Activated CD8-positive, alpha-beta T cell treated with anti-CD3 and anti-CD28 coated beads, Interleukin-2, amount 10 ng/mL, durations not matched to agents 7 days and 5 days (primary cell): ENCODE measurements around the gene TPX2. TPM values are rescaled to one million over a fixed set of nuclear protein-coding genes. Genes with fewer than 3 reads are reported as not detected.

Source experiments
- ATAC-seq: fragments of 150-1000 bp; cut with Tn5 transposase; one replicate; pipeline ENCODE4 v1.10.0; 2021; ENCODE audit warnings: moderate library complexity
- CTCF ChIA-PET: fragments of 350-600 bp; sonication (Branson Sonifier 250); formaldehyde crosslinking; loops from one replicate; lab custom pipeline; 2021; ENCODE audit warnings: antibody characterized with exemption; lab: Charles Lee
- POLR2A ChIA-PET: fragments of 350-600 bp; sonication (Branson Sonifier 250); formaldehyde crosslinking; loops from one replicate; lab custom pipeline; 2021; ENCODE audit warnings: antibody characterized with exemption; lab: Charles Lee
- DNase-seq: peaks from one replicate; pipeline ENCODE4 v3.0.0-alpha.2; 2020
- H3K27ac Mint-ChIP-seq: one replicate; pipeline ENCODE4 v1.8.0; 2021; ENCODE audit warnings: mild to moderate bottlenecking, mixed read lengths
- H3K27me3 Mint-ChIP-seq: one replicate; pipeline ENCODE4 v1.8.0; 2021; ENCODE audit warnings: low read depth, mixed read lengths
- H3K36me3 Mint-ChIP-seq: one replicate; pipeline ENCODE4 v1.8.0; 2021; ENCODE audit warnings: low read depth, mixed read lengths
- H3K4me1 Mint-ChIP-seq: one replicate; pipeline ENCODE4 v1.8.0; 2021; ENCODE audit warnings: low read depth, mixed read lengths
- H3K4me3 Mint-ChIP-seq: one replicate; pipeline ENCODE4 v1.8.0; 2021; ENCODE audit warnings: mild to moderate bottlenecking, mixed read lengths
- H3K9me3 Mint-ChIP-seq: one replicate; pipeline ENCODE4 v1.8.0; 2022; ENCODE audit warnings: mixed read lengths; ENCODE audit not compliant: insufficient read depth
- total RNA-seq, 2 experiments: library from RNA; stranded (reverse); gene quantifications; one replicate each; pipeline ENCODE4 v1.2.3, GENCODE V29; 2021

The TPX2 gene
- total RNA-seq, 2 experiments from 2014 or later, result 172 to 174 TPM

DNA sequence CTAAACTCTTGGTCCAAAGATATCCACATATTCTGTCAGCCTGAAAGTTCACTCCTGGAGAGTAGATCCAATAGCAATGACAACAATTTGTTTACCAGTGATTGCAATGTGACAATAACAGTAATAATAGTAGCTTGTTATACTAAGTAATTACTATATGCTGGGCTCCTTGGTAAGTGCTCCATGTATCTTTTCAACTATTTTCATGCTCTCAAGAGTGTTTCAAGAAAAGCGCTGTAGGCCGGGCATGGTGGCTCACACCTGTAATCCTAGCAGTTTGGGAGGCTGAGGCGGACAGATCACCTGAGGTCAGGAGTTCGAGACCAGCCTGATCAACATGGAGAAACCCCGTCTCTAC is 31.9 kb upstream of the TPX2 start:
- ChIA-PET POLR2A (interaction anchor here (0.7 to 1.2 kb wide), 2 partner anchors 16 to 32 kb away, joined by 3 to 4 read pairs; no protein-coding TSS in a partner anchor), CTCF (interaction anchor here (1.1 to 3.7 kb wide), 5 partner anchors 9 to 94 kb away, joined by 3 to 27 read pairs (median 3); partner anchors contain the start of gene BCL2L1)
- Mint-ChIP-seq H3K36me3 (peaks cover 63% of the 10 kb centered on the region), H3K27me3 (no peaks in the 10 kb centered on the region), H3K4me1 (peaks cover 59% of the 10 kb centered on the region), H3K27ac (peak overlapping the region; percentile 32), H3K4me3 (no peak overlapping the region), H3K9me3 (no peaks in the 10 kb centered on the region)
- DNase-seq, result no peak
- no peak for ATAC-seq

DNA sequence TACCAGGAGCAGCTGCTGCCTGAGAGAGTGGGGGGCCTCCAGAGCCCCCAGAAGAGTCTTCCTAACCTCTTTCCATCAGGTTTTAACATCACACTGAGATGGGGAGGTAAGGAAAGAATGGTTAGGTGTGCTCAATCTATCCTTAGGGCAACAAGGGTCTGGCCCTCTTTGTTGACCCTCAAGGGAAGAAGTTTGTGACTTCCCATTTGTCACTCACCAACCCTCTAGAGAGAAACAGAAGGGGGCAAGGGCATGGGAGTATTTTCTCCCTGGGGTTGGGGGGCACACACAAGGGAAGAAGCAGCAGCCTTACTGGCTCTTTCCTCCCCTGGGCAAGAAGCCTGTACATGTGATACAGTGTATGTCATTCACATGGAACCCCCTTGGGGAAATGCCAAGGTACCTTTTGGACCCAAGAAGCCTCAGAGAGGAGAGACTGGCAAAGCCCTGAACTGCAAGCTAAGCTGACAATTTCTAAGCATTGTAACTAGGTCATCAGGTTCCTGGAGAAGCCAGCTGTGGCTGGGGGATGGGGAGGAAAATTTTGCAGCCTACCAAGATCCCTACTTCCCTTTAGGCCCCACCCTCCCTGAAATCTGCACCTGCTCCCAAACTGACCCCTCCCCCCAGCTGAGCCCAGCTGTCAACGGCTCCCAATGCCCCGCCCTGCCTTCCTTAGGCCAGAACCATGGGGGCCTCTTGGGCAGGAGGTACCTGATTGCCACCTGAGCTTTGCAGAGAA is 30.9 kb upstream of the TPX2 start:
- H3K4me1 Mint-ChIP-seq, result peaks cover 67% of the 10 kb centered on the region
- H3K9me3 Mint-ChIP-seq, result no peaks in the 10 kb centered on the region
- ChIA-PET CTCF (interaction anchor here (0.8 to 4.3 kb wide), 3 partner anchors 11 to 16 kb away, joined by 3 to 21 read pairs (median 4); no protein-coding TSS in a partner anchor), POLR2A (no interaction called here)
- no peak overlapping the region for H3K4me3 Mint-ChIP-seq
- no peaks in the 10 kb centered on the region for H3K27me3 Mint-ChIP-seq
- peaks cover 70% of the 10 kb centered on the region for H3K36me3 Mint-ChIP-seq
- DNase-seq (no peak), ATAC-seq (no peak)
- peak overlapping the region; percentile 63 for H3K27ac Mint-ChIP-seq

DNA sequence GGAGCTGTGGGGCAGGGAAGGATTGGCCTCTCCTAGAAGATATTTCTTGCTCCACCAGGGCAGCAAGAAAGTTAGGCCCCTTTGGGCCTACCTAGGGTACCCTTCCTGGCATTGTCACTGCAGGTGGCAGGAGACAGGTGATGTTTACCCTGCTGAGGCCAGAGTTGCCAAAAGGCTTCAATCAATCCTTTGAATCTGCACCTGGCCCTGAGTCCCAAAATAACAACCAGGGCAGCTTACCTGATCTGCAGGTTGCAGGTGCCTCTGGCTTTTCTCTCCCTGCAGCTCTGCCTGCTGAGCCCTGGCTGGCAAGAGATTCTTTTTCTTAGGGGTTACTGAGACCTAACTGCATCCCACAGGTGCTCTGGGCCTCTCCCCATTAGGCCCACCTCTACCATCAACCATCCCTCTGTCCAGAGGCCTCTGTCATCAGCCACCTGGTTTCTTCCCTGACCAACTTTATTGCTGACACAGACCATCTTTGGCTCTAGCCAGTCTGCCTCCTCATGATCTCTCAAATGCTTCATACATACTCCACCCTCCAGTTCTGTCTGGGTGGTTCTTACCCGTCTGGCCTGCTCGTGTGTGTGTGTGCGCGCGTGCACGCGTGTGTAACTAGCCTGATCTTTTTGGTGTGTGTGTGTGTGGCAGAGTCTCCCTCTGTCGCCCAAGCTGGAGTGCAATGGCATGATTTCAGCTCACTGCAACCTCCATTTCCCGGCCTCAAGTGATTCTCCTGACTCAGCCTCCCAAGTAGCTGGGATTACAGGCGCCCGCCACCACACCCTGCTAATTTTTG is 30.2 kb upstream of the TPX2 start:
- ATAC-seq (peak; percentile 32), DNase-seq (no peak)
- Mint-ChIP-seq H3K9me3 (no peaks in the 10 kb centered on the region), H3K4me3 (no peak overlapping the region), H3K4me1 (peaks cover 73% of the 10 kb centered on the region), H3K27me3 (no peaks in the 10 kb centered on the region), H3K27ac (peak overlapping the region; percentile 65), H3K36me3 (peaks cover 78% of the 10 kb centered on the region)
- POLR2A ChIA-PET, result no interaction called here
- CTCF ChIA-PET, result interaction anchor here (0.8 to 4.3 kb wide), 3 partner anchors 10 to 15 kb away, joined by 3 to 21 read pairs (median 4); no protein-coding TSS in a partner anchor

DNA sequence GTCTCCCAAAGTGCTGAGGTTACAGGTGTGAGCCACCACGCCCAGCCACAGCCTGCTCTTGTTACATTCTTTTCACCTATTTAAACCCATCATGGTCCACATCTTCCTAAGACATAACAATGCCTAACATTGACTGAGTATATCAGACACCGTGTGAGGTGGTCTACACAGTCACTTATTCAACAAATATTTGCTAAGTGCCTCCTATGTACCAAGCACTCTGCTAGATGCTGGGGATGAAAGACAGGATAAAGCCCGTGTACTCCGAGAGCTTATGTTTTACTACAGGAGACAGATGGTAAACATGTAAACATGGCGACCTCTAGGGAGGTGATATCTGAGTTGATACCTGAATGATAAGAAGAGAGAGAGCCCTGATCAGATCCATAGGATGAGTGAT is 29.2 kb upstream of the TPX2 start:
- H3K27me3 Mint-ChIP-seq, result no peaks in the 10 kb centered on the region
- CTCF ChIA-PET, result interaction anchor here (2.4 to 6.2 kb wide), 4 partner anchors 9 to 48 kb away, joined by 9 to 57 read pairs (median 18); partner anchors contain the start of gene BCL2L1
- H3K9me3 Mint-ChIP-seq, result no peaks in the 10 kb centered on the region
- DNase-seq (no peak), ATAC-seq (no peak)
- H3K4me3 Mint-ChIP-seq, result no peak overlapping the region
- POLR2A ChIA-PET, result no interaction called here
- peaks cover 83% of the 10 kb centered on the region for H3K4me1 Mint-ChIP-seq
- H3K36me3 Mint-ChIP-seq, result peaks cover 80% of the 10 kb centered on the region
- peak overlapping the region; percentile 4 for H3K27ac Mint-ChIP-seq

DNA sequence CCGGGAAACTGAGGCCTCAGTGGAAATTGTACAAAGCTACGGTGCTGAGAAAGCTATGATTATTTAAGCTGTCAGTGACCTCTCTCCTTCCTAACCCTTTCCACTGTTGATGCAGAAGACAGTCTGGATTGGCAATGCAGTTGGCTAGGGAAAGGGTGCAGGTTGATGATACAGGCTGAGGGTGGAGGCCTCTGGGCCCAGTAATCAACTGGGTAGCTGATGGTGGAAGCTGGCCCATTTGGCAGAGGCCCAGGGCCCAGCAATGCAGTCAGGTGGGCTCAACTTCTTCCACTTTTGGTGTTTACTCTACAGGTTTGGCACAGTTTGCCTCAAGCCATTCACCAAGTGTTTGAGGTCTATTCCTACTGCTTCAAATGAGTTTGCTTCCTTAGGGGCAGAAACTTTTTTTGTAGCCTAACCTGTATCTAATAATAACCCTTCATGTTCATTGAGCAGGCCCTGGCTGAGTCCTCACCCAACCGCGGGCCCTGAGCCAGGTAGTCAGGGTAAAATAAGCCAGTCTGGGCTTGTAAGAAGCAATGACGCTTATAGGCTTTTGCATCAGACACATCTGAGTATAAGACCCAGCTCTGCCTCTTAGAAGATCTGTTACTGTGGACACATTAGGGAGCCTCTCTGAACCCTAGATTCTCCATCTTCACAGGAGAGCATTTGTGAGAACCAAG is 28.5 kb upstream of the TPX2 start:
- ATAC-seq (no peak), DNase-seq (no peak)
- CTCF ChIA-PET, result interaction anchor here (1.4 to 6.2 kb wide), 5 partner anchors 8 to 98 kb away, joined by 4 to 57 read pairs (median 14); partner anchors contain the start of gene BCL2L1
- POLR2A ChIA-PET, result interaction anchor here (0.8 to 1.0 kb wide), 2 partner anchors 11 to 36 kb away, joined by 3 to 4 read pairs; no protein-coding TSS in a partner anchor
- Mint-ChIP-seq H3K27ac (peak overlapping the region; percentile 80), H3K9me3 (no peaks in the 10 kb centered on the region), H3K4me3 (no peak overlapping the region), H3K27me3 (no peaks in the 10 kb centered on the region), H3K36me3 (peaks cover 81% of the 10 kb centered on the region), H3K4me1 (peaks cover 87% of the 10 kb centered on the region)

DNA sequence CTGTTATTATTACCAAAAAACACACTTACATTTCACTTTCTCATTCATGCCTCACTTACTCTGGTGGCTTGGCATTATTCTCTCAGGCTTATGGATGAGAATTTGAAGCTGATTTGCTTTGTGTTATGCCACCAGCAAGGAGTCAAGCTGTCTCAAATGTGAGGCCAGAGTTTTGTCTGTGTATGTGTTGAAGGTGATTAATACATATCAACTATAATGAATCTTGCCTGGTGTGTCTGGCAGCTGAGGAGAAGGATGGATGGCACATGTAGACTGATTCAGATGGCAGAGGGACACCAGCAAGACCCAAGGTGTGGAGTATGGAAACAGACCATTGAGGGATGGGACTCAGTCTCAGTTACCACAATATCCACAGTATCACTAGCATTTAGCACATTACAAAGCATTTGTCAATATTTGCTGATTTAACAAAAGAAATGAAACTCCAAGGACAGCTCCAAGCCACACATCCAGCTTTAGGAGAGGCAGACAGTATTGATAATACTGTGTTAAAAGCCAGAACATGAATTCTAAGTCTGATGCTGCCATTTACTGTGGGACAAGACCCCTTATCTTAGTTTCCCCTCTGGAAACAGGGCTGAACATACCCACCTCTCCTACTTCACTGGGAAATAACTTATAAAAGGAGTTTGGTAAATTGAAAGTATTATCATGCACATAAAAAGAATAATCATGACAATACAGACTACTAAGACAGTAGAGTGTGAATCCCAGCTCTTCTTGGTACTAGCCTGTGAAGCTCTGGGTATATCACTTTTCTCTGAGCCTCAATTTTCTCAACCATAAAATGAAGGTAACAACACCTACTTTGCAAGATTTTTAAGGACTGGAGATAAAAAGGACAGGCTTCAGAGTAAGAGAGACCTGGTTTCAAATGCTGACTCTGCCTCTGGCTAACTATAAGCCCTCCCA is 27.6 kb upstream of the TPX2 start:
- ATAC-seq, result no peak
- Mint-ChIP-seq H3K36me3 (peaks cover 84% of the 10 kb centered on the region), H3K9me3 (no peaks in the 10 kb centered on the region), H3K27ac (peak overlapping the region; percentile 80), H3K4me1 (peaks cover 88% of the 10 kb centered on the region), H3K4me3 (no peak overlapping the region), H3K27me3 (no peaks in the 10 kb centered on the region)
- DNase-seq, result no peak
- POLR2A ChIA-PET, result interaction anchor here (1.0 to 1.6 kb wide), 3 partner anchors 10 to 37 kb away, joined by 3 to 7 read pairs (median 4); partner anchors contain the start of gene BCL2L1
- CTCF ChIA-PET, result interaction anchor here (0.9 to 6.2 kb wide), 6 partner anchors 8 to 98 kb away, joined by 3 to 57 read pairs (median 12); partner anchors contain the start of gene BCL2L1

DNA sequence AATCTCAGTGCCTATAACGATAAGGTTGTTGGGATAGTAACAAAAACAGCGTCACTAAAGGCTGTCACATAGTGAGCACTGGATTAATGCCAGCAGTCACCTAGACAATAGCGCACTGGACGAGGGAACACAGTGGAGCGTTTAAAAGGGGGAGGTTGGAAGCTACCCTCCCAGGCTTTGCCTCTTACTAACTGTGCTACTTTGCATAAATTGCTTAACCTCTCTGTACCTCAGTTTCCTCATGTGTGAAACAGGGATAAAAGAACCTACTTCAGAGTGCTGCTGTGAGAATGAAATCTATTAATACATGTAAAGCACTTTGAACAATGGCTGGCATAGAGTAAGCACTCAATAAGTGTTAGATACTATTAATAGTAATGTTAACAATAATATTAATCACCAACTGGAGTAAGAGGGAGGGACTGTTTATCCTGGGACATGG is 27.0 kb upstream of the TPX2 start:
- H3K27me3 Mint-ChIP-seq, result no peaks in the 10 kb centered on the region
- peaks cover 84% of the 10 kb centered on the region for H3K36me3 Mint-ChIP-seq
- H3K4me1 Mint-ChIP-seq, result peaks cover 88% of the 10 kb centered on the region

DNA sequence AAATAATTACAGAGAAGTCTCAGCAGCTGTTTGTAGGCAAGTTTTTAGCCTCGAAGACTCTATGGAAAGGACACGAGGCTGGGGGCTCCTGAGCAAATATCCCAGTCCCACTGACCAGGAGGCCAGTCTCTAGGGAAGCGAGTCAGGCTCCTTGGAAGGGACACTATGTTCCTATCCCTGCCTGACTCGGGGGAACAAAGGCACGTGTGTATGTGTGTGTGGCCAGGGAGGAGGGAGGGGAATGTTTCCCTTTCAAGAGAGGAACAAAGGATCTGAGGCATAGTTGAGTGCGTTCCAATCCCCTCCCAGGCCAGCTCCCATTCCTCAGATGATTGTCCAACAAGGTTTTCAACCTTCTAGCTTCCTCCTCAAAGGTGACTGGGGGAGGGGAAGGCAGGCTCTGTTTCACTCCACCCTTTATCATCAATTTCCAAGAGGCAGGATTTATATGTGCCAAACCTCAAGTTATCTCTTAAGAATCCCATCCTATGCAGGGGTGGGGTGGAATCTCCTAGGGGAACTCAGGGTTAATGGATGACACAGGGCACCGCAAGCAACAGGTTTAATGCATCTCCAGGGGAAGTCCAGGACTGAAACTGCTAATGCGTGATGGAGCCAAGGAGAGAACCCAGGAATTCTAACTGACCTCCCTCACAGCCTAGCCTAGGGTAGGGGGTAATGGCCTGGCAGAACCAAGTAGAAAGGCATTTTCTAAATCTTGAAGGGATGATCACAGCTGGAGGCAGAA is 26.4 kb upstream of the TPX2 start:
- peaks cover 82% of the 10 kb centered on the region for H3K36me3 Mint-ChIP-seq
- ATAC-seq, result no peak
- DNase-seq, result no peak
- H3K27ac Mint-ChIP-seq, result peak overlapping the region; percentile 50
- no peaks in the 10 kb centered on the region for H3K9me3 Mint-ChIP-seq
- H3K27me3 Mint-ChIP-seq, result no peaks in the 10 kb centered on the region
- H3K4me1 Mint-ChIP-seq, result peaks cover 90% of the 10 kb centered on the region
- ChIA-PET CTCF (interaction anchor here (0.9 to 6.2 kb wide), 4 partner anchors 10 to 51 kb away, joined by 3 to 57 read pairs (median 8); partner anchors contain the start of gene BCL2L1), POLR2A (interaction anchor here (1.0 to 1.6 kb wide), 3 partner anchors 9 to 13 kb away, joined by 3 to 7 read pairs (median 3); partner anchors contain the start of gene BCL2L1)
- no peak overlapping the region for H3K4me3 Mint-ChIP-seq

More for the DNA sequence above, 27.0 kb upstream of the TPX2 start:
- CTCF ChIA-PET, result interaction anchor here (0.9 to 6.2 kb wide), 6 partner anchors 7 to 99 kb away, joined by 3 to 57 read pairs (median 10); partner anchors contain the start of gene BCL2L1
- no peaks in the 10 kb centered on the region for H3K9me3 Mint-ChIP-seq
- ATAC-seq, result no peak
- no peak for DNase-seq
- POLR2A ChIA-PET, result interaction anchor here (1.1 to 1.6 kb wide), 2 partner anchors 9 to 11 kb away, joined by 4 to 7 read pairs; partner anchors contain the start of gene BCL2L1
- no peak overlapping the region for H3K4me3 Mint-ChIP-seq
- no peak overlapping the region for H3K27ac Mint-ChIP-seq

DNA sequence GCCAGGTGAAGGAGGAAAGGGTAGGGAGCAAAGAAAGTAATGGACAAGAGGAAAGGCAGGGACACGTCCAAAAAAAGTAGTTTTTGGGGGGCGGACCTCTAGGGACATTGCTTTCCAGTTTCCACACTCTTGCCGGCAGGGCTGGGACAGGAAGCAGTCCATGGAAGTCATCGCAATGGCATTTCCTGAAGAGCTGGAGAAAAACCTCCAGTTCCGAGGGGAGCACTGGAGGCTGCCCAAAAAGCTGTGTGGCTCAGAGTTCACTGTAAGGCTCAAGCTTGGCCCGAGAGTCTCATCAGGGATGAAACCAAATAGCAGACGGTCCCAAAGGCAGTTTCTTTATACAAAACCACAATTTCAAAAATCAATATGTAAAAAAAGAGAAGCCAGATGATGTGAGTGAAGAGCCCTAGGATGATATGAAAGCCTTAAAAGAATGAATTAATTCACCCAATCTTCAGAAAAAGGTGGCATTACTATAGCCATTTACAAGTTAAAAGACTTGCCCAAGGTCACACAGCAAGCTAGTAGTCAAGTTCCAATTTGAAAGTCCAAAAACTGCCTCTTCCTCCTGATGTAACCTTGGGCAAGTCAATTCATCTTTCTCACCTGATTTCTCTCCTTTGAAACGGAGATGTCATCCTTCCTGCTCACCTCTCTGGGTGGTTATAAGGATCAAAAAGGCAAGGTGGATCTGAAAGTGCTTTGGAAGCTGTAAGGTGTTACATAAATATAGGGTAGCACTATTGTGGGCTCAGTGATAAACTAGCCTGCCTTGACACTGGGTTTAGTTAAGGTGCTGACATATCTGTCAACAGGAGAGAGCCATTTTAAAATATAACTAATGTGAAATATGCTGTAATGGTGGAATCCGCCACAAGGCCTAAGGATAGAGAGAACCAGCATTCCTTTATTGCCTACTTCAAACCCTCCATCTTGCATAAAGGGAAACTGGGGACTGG is 25.5 kb upstream of the TPX2 start:
- no peak for ATAC-seq

More for the DNA sequence above, 25.5 kb upstream of the TPX2 start:
- H3K27ac Mint-ChIP-seq, result peak overlapping the region; percentile 50
- POLR2A ChIA-PET, result interaction anchor here (1.0 to 11.5 kb wide), 3 partner anchors 9 to 38 kb away, joined by 3 to 193 read pairs (median 3); partner anchors contain the start of gene BCL2L1
- no peaks in the 10 kb centered on the region for H3K27me3 Mint-ChIP-seq
- H3K36me3 Mint-ChIP-seq, result peaks cover 80% of the 10 kb centered on the region
- no peak for DNase-seq
- no peaks in the 10 kb centered on the region for H3K9me3 Mint-ChIP-seq
- no peak overlapping the region for H3K4me3 Mint-ChIP-seq
- H3K4me1 Mint-ChIP-seq, result peaks cover 87% of the 10 kb centered on the region
- CTCF ChIA-PET, result interaction anchor here (0.8 to 6.2 kb wide), 5 partner anchors 8 to 100 kb away, joined by 3 to 57 read pairs (median 7); partner anchors contain the start of gene BCL2L1
